ENCODE results near the gene BEST3. TPM values are rescaled to one million over a fixed set of nuclear protein-coding genes. Genes with fewer than 3 reads are reported as not detected.

Gene BEST3
- 0.12 and 0.54 TPM in 2 replicates for total RNA-seq (2014; rRNA removed; shearing (Covaris generic); ENCODE audit: low replicate concordance)

GRCh38 chr12:69698769-69699540 lies at the start of gene BEST3:
TSS of gene BEST3 (minus strand) at chr12:69699303. CDS start at chr12:69697798, 1,505 bp downstream.
- in situ Hi-C loops (cut with HindIII; ENCODE audit: low pct_unique_long_range_greater_than_20kb, low sequenced_read_pairs): no loop called here
- DNase-seq (ENCODE audit: low read depth): no peak

GRCh38 chr12:69744109-69744508 lies 45.0 kb upstream of the BEST3 start:
- in situ Hi-C loops (cut with HindIII; ENCODE audit: low pct_unique_long_range_greater_than_20kb, low sequenced_read_pairs): no loop called here
- DNase-seq (ENCODE audit: low read depth): no peak

- in situ Hi-C loops (cut with HindIII; ENCODE audit: low pct_unique_long_range_greater_than_20kb, low sequenced_read_pairs): no loop called here
- DNase-seq (ENCODE audit: low read depth): peak; percentile 66
These were observed 40.4 kb upstream of the BEST3 start for GRCh38 chr12:69739287-69740191.

GRCh38 chr12:69738351-69739286 lies 39.5 kb upstream of the BEST3 start, which contains the start of gene RAB3IP:
TSS of gene RAB3IP (plus strand) at chr12:69738860. CDS start at chr12:69755409, 16,549 bp downstream.
- in situ Hi-C loops (cut with HindIII; ENCODE audit: low pct_unique_long_range_greater_than_20kb, low sequenced_read_pairs): no loop called here
- DNase-seq (ENCODE audit: low read depth): peak; percentile 93

- DNase-seq (ENCODE audit: low read depth): no peak
- in situ Hi-C loops (cut with HindIII; ENCODE audit: low pct_unique_long_range_greater_than_20kb, low sequenced_read_pairs): no loop called here
These were observed 34.5 kb upstream of the BEST3 start for GRCh38 chr12:69733638-69734037.

- in situ Hi-C loops (cut with HindIII; ENCODE audit: low pct_unique_long_range_greater_than_20kb, low sequenced_read_pairs): no loop called here
These were observed 33.0 kb upstream of the BEST3 start for GRCh38 chr12:69732088-69732487.

GRCh38 chr12:69726922-69727321 lies 27.8 kb upstream of the BEST3 start:
- in situ Hi-C loops (cut with HindIII; ENCODE audit: low pct_unique_long_range_greater_than_20kb, low sequenced_read_pairs): no loop called here

More at GRCh38 chr12:69732088-69732487, 33.0 kb upstream of the BEST3 start:
- peak; percentile 68 for DNase-seq (ENCODE audit: low read depth)

GRCh38 chr12:69720750-69721149 lies 21.6 kb upstream of the BEST3 start:
- no peak for DNase-seq (ENCODE audit: low read depth)
- in situ Hi-C loops (cut with HindIII; ENCODE audit: low pct_unique_long_range_greater_than_20kb, low sequenced_read_pairs): no loop called here

More at GRCh38 chr12:69726922-69727321, 27.8 kb upstream of the BEST3 start:
- DNase-seq (ENCODE audit: low read depth): no peak

GRCh38 chr12:69719336-69720316 lies 20.5 kb upstream of the BEST3 start:
- in situ Hi-C loops (cut with HindIII; ENCODE audit: low pct_unique_long_range_greater_than_20kb, low sequenced_read_pairs): no loop called here
- DNase-seq (ENCODE audit: low read depth): no peak

GRCh38 chr12:69714542-69714941 lies 15.4 kb upstream of the BEST3 start:
- in situ Hi-C loops (cut with HindIII; ENCODE audit: low pct_unique_long_range_greater_than_20kb, low sequenced_read_pairs): no loop called here

GRCh38 chr12:69712826-69713225 lies 13.7 kb upstream of the BEST3 start:
- in situ Hi-C loops (cut with HindIII; ENCODE audit: low pct_unique_long_range_greater_than_20kb, low sequenced_read_pairs): no loop called here
- no peak for DNase-seq (ENCODE audit: low read depth)

More at GRCh38 chr12:69714542-69714941, 15.4 kb upstream of the BEST3 start:
- DNase-seq (ENCODE audit: low read depth): no peak

- in situ Hi-C loops (cut with HindIII; ENCODE audit: low pct_unique_long_range_greater_than_20kb, low sequenced_read_pairs): no loop called here
- no peak for DNase-seq (ENCODE audit: low read depth)
These were observed 9.5 kb upstream of the BEST3 start for GRCh38 chr12:69708649-69709048.

- DNase-seq (ENCODE audit: low read depth): no peak
- in situ Hi-C loops (cut with HindIII; ENCODE audit: low pct_unique_long_range_greater_than_20kb, low sequenced_read_pairs): no loop called here
These were observed 5.3 kb upstream of the BEST3 start for GRCh38 chr12:69704357-69704756.

- no peak for DNase-seq (ENCODE audit: low read depth)
- in situ Hi-C loops (cut with HindIII; ENCODE audit: low pct_unique_long_range_greater_than_20kb, low sequenced_read_pairs): no loop called here
These were observed 4.1 kb upstream of the BEST3 start for GRCh38 chr12:69703146-69703642.

GRCh38 chr12:69701826-69702225 lies 2.7 kb upstream of the BEST3 start:
- in situ Hi-C loops (cut with HindIII; ENCODE audit: low pct_unique_long_range_greater_than_20kb, low sequenced_read_pairs): no loop called here
- DNase-seq (ENCODE audit: low read depth): no peak

- in situ Hi-C loops (cut with HindIII; ENCODE audit: low pct_unique_long_range_greater_than_20kb, low sequenced_read_pairs): no loop called here
- DNase-seq (ENCODE audit: low read depth): no peak
These were observed 1.0 kb downstream of the BEST3 start for GRCh38 chr12:69698054-69698453.

GRCh38 chr12:69694123-69694522 lies 5.0 kb downstream of the BEST3 start:
- DNase-seq (ENCODE audit: low read depth): no peak
- in situ Hi-C loops (cut with HindIII; ENCODE audit: low pct_unique_long_range_greater_than_20kb, low sequenced_read_pairs): no loop called here

Data from Caki2 (cell line).